Measurements from ENCODE around the gene DPP10. TPM values are rescaled to one million over a fixed set of nuclear protein-coding genes. Genes with fewer than 3 reads are reported as not detected.

DPP10 gene
- total and polyA plus RNA-seq, 2 of the 13 experiments (the other 11 are each of a cell fraction or from before 2014, with no cell fraction given) = 0.95 to 1.7 TPM

DNA sequence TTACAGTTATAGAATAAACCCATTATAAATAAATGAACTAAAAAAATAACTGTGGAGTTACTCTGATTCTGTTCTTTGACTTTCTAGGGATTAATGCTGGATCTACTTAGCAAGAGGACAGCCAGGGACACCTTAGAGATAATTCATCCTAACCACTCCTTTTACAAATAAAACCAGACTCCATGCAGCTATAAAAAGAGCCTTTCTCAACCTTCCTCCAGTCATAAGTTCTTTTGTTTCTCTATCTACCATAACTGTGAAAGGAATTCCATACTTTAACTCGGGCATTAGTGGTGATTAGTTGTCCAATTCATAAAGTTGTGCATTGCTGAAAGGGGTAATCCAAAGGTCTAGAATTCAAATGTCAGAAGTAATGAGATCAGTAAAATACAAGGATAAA, 682.4 kb downstream of the DPP10 start:
- ATAC-seq (no peak), FAIRE-seq (no peak), DNase-seq (ENCODE audit: low spot score) (no peak)
- Histone ChIP-seq H3K4me3 (replicated peaks in 1 of 3; ENCODE audit: insufficient read depth in 1 of 3, low read depth in 2 of 3, low read length in 3 of 3) (no peak overlapping the region), H3K27ac (ENCODE audit: extremely low read length, insufficient read depth, low read length) (no peak overlapping the region), H2AFZ (ENCODE audit: low read length) (no peak overlapping the region), H4K20me1 (ENCODE audit: insufficient read depth, low read length) (no peaks in the 10 kb centered on the region), H3K36me3 (replicated peaks in 1 of 2; ENCODE audit: control insufficient read depth in 1 of 2, insufficient read depth in 2 of 2, low read length in 2 of 2) (no peaks in the 10 kb centered on the region), H3K27me3 (ENCODE audit: control insufficient read depth in 1 of 2, insufficient read depth in 2 of 2, low read length in 2 of 2) (no peaks in the 10 kb centered on the region), H3K9me3 (ENCODE audit: low read length) (peaks cover 72% of the 10 kb centered on the region), H3K4me1 (ENCODE audit: insufficient read depth, low read length) (no peaks in the 10 kb centered on the region), H3K4me2 (ENCODE audit: low read depth, low read length) (no peak overlapping the region), H3K9ac (ENCODE audit: insufficient read depth, low read depth, low read length) (no peak overlapping the region), H3K79me2 (ENCODE audit: insufficient read depth, low read length) (no peaks in the 10 kb centered on the region)
- POLR2A ChIA-PET = no interaction called here
- BruUV-seq (replicated peaks) = no TSS peak
- in situ Hi-C loops (cut with HindIII; ENCODE audit: extremely low pct_ligation_motif_present, low pct_unique_long_range_greater_than_20kb) = no loop called here
- no peak for TF ChIP-seq ZNF34 (CRISPR knock-in tag; IDR thresholded peaks at IDR 0.05; ENCODE audit: borderline replicate concordance)
- no peak for TF ChIP-seq GFI1 (CRISPR knock-in tag; IDR thresholded peaks at IDR 0.05; ENCODE audit: borderline replicate concordance)
- no peak for TF ChIP-seq NR3C1 (CRISPR knock-in tag; IDR thresholded peaks at IDR 0.05)
- no peak for TF ChIP-seq ZNF777 (CRISPR knock-in tag; IDR thresholded peaks at IDR 0.05)
- no peak for TF ChIP-seq ZMAT3 (CRISPR knock-in tag; conservative IDR thresholded peaks at IDR 0.05)
- TF ChIP-seq DPF2 (CRISPR knock-in tag; IDR thresholded peaks at IDR 0.05; ENCODE audit: borderline replicate concordance, low read depth) = no peak
- no peak for TF ChIP-seq SIX1 (CRISPR knock-in tag; IDR thresholded peaks at IDR 0.05; ENCODE audit: borderline replicate concordance)
- 0% methylated on average over 1 of the region's 1 CpG for WGBS (ENCODE audit: low lambda C conversion rate)
- CTCF ChIA-PET (ENCODE audit: low intra/inter-chr PET ratio, low total read pairs) = no interaction called here
- intact Hi-C loops (cut with micrococcal nuclease; ENCODE audit: unreplicated experiment) = no loop called here

DNA sequence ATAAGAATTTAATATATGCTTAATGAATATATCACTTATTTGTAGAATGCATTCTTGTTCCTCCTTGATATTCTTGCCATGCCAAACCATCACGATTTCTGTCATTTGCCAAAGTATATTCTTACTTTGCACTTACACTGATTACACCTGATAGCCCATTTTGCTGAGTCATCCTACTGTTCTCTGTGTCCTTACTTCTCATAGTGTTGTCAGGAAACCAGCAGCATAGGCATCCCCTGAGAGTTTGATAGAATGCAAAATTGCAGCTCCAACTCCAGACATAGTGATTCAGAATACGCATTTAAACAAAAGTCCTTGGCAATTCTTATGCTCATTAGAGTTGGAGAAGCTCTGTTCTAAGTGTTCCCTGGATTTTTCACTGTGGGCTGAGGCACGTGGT, 687.1 kb downstream of the DPP10 start:
- H4K20me1 ChIP-seq (ENCODE audit: insufficient read depth, low read length) = no peaks in the 10 kb centered on the region
- CTCF ChIA-PET (ENCODE audit: low intra/inter-chr PET ratio, low total read pairs) = no interaction called here
- peaks cover 64% of the 10 kb centered on the region for H3K9me3 ChIP-seq (ENCODE audit: low read length)
- FAIRE-seq = no peak
- no peaks in the 10 kb centered on the region for H3K79me2 ChIP-seq (ENCODE audit: insufficient read depth, low read length)
- no peaks in the 10 kb centered on the region for H3K27me3 ChIP-seq (ENCODE audit: control insufficient read depth in 1 of 2, insufficient read depth in 2 of 2, low read length in 2 of 2)
- no peak overlapping the region for H3K27ac ChIP-seq (ENCODE audit: extremely low read length, insufficient read depth, low read length)
- 8% methylated on average over 3 of the region's 3 CpGs for whole genome bisulfite sequencing (ENCODE audit: low lambda C conversion rate)
- H3K36me3 ChIP-seq (replicated peaks in 1 of 2; ENCODE audit: control insufficient read depth in 1 of 2, insufficient read depth in 2 of 2, low read length in 2 of 2) = no peaks in the 10 kb centered on the region
- intact Hi-C loops (cut with micrococcal nuclease; ENCODE audit: unreplicated experiment) (no loop called here), in situ Hi-C loops (cut with HindIII; ENCODE audit: extremely low pct_ligation_motif_present, low pct_unique_long_range_greater_than_20kb) (no loop called here)
- H3K4me2 ChIP-seq (ENCODE audit: low read depth, low read length) = no peak overlapping the region
- no peak overlapping the region for H3K9ac ChIP-seq (ENCODE audit: insufficient read depth, low read depth, low read length)
- H2AFZ ChIP-seq (ENCODE audit: low read length) = no peak overlapping the region
- no peak for DNase-seq (ENCODE audit: low spot score)
- H3K4me1 ChIP-seq (ENCODE audit: insufficient read depth, low read length) = no peaks in the 10 kb centered on the region
- no TSS peak for BruUV-seq (replicated peaks)
- ATAC-seq = no peak
- POLR2A ChIA-PET = no interaction called here
- H3K4me3 ChIP-seq (replicated peaks in 1 of 3; ENCODE audit: insufficient read depth in 1 of 3, low read depth in 2 of 3, low read length in 3 of 3) = no peak overlapping the region
- TF ChIP-seq ZNF564 (CRISPR knock-in tag; IDR thresholded peaks at IDR 0.05) (no peak), ZNF30 (CRISPR knock-in tag; IDR thresholded peaks at IDR 0.05) (no peak), ZSCAN20 (CRISPR knock-in tag; IDR thresholded peaks at IDR 0.05; ENCODE audit: borderline replicate concordance) (no peak), ZFP41 (CRISPR knock-in tag; IDR thresholded peaks at IDR 0.05; ENCODE audit: borderline replicate concordance) (no peak), ZBTB25 (CRISPR knock-in tag; IDR thresholded peaks at IDR 0.05) (no peak), MAFF (IDR thresholded peaks at IDR 0.05; ENCODE audit: low read depth, low read length) (peak; percentile 85), ZNF576 (CRISPR knock-in tag; IDR thresholded peaks at IDR 0.05) (no peak), NFE2 (CRISPR knock-in tag; IDR thresholded peaks at IDR 0.05) (peak; percentile 28; the same call in 1 of the 2 replicates), KDM4B (CRISPR knock-in tag; IDR thresholded peaks at IDR 0.05) (no peak), NR1H2 (CRISPR knock-in tag; IDR thresholded peaks at IDR 0.05; ENCODE audit: borderline replicate concordance, low read depth) (no peak), ZSCAN25 (CRISPR knock-in tag; IDR thresholded peaks at IDR 0.05) (no peak), NFE2L2 (IDR thresholded peaks at IDR 0.05; ENCODE audit: low read length) (peak; percentile 95), ZNF44 (CRISPR knock-in tag; IDR thresholded peaks at IDR 0.05) (no peak), POLR2G (IDR thresholded peaks at IDR 0.05; ENCODE audit: low read depth, low read length) (no peak), SYNCRIP (IDR thresholded peaks at IDR 0.05; ENCODE audit: insufficient read depth, low read depth, low read length) (no peak)

All from HepG2 (cell line).